ENCODE data around the gene MSI2. TPM values are rescaled to one million over a fixed set of nuclear protein-coding genes. Genes with fewer than 3 reads are reported as not detected.

MSI2 gene
- polyA plus RNA-seq, 1 of the 3 experiments (the other 2 are of a cell fraction): 24.1 TPM

GRCh38 chr17:57373756-57374155 is 117.4 kb downstream of the MSI2 start (continued):
- no peak for TF ChIP-seq REST (IDR thresholded peaks at IDR 0.05; ENCODE audit: low read depth, low read length)

- DNase-seq: no peak
- Histone ChIP-seq H4K20me1 (ENCODE audit: insufficient read depth) (no peaks in the 10 kb centered on the region), H3K9me3 (peaks cover 4% of the 10 kb centered on the region; the same call in 1 of the 2 replicates), H3K27me3 (ENCODE audit: insufficient read depth) (no peaks in the 10 kb centered on the region), H3F3A (replicated peaks; ENCODE audit: insufficient read depth) (peaks cover 3% of the 10 kb centered on the region), H3K36me3 (replicated peaks in 1 of 2; ENCODE audit: control insufficient read depth in 1 of 2, insufficient read depth in 2 of 2, low read length in 1 of 2) (peaks cover 0 to 12% of the 10 kb centered on the region in 2 experiments), H3K4me1 (ENCODE audit: control insufficient read depth in 1 of 2, insufficient read depth in 2 of 2, low read depth in 1 of 2, low read length in 1 of 2) (peaks cover 0 to 36% of the 10 kb centered on the region in 2 experiments), H3K4me2 (no peak overlapping the region), H3K9me2 (no peaks in the 10 kb centered on the region), H3K4me3 (ENCODE audit: low read depth in 2 of 2, low read length in 1 of 2) (no peak overlapping the region), H3K9ac (no peak overlapping the region), H3K79me2 (ENCODE audit: insufficient read depth) (no peaks in the 10 kb centered on the region), H3K27ac (ENCODE audit: low read depth in 2 of 2, low read length in 1 of 2) (peak overlapping the region in 1 of 2 experiments; percentile 29; a peak in 1 of 4 replicates), H2AFZ (ENCODE audit: low read depth) (no peak overlapping the region)
- CTCF ChIA-PET: interaction anchor here (0.5 to 1.3 kb wide), 3 partner anchors 10 to 475 kb away, joined by 3 to 4 read pairs (median 3); partner anchors contain the start of gene MRPS23
- TF ChIP-seq FOXJ3 (CRISPR knock-in tag; IDR thresholded peaks at IDR 0.05) (no peak), GATA2 (CRISPR knock-in tag; IDR thresholded peaks at IDR 0.05) (no peak)
- POLR2A ChIA-PET: no interaction called here
- WGBS (ENCODE audit: low lambda C conversion rate): 93% methylated on average over 11 of the region's 11 CpGs
Observed at GRCh38 chr17:57375040-57375769, 118.9 kb downstream of the MSI2 start.

GRCh38 chr17:57375770-57376225 is 119.5 kb downstream of the MSI2 start:
- H3K27ac ChIP-seq (ENCODE audit: low read depth in 2 of 2, low read length in 1 of 2): peak overlapping the region in 1 of 2 experiments; percentile 29; a peak in 1 of 4 replicates
- POLR2A ChIA-PET: no interaction called here
- H4K20me1 ChIP-seq (ENCODE audit: insufficient read depth): no peaks in the 10 kb centered on the region
- no peaks in the 10 kb centered on the region for H3K27me3 ChIP-seq (ENCODE audit: insufficient read depth)
- H3K79me2 ChIP-seq (ENCODE audit: insufficient read depth): no peaks in the 10 kb centered on the region
- peaks cover 4% of the 10 kb centered on the region; the same call in 1 of the 2 replicates for H3K9me3 ChIP-seq
- peaks cover 0 to 36% of the 10 kb centered on the region in 2 experiments; a peak in 3 of 4 replicates for H3K4me1 ChIP-seq (ENCODE audit: control insufficient read depth in 1 of 2, insufficient read depth in 2 of 2, low read depth in 1 of 2, low read length in 1 of 2)
- CTCF ChIA-PET: interaction anchor here (0.7 to 1.3 kb wide), 2 partner anchors 10 to 133 kb away, joined by 3 to 4 read pairs; no protein-coding TSS in a partner anchor
- H3K9ac ChIP-seq: no peak overlapping the region
- no peak for DNase-seq
- H3K9me2 ChIP-seq: no peaks in the 10 kb centered on the region
- H3K4me2 ChIP-seq: no peak overlapping the region
- H3F3A ChIP-seq (replicated peaks; ENCODE audit: insufficient read depth): peaks cover 2% of the 10 kb centered on the region
- H3K4me3 ChIP-seq (ENCODE audit: low read depth in 2 of 2, low read length in 1 of 2): no peak overlapping the region
- 95% methylated on average over 12 of the region's 12 CpGs for WGBS (ENCODE audit: low lambda C conversion rate)
- H2AFZ ChIP-seq (ENCODE audit: low read depth): no peak overlapping the region
- peaks cover 0 to 12% of the 10 kb centered on the region in 2 experiments for H3K36me3 ChIP-seq (replicated peaks in 1 of 2; ENCODE audit: control insufficient read depth in 1 of 2, insufficient read depth in 2 of 2, low read length in 1 of 2)
- no peak for TF ChIP-seq TCF12 (IDR thresholded peaks at IDR 0.05)
- no peak for TF ChIP-seq FOXM1 (IDR thresholded peaks at IDR 0.05; ENCODE audit: low read depth)
- TF ChIP-seq, protein P1, sequence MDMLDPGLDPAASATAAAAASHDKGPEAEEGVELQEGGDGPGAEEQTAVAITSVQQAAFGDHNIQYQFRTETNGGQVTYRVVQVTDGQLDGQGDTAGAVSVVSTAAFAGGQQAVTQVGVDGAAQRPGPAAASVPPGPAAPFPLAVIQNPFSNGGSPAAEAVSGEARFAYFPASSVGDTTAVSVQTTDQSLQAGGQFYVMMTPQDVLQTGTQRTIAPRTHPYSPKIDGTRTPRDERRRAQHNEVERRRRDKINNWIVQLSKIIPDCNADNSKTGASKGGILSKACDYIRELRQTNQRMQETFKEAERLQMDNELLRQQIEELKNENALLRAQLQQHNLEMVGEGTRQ (IDR thresholded peaks at IDR 0.05; ENCODE audit: borderline replicate concordance, low read depth, low read length): no peak
- TF ChIP-seq, protein P2, sequence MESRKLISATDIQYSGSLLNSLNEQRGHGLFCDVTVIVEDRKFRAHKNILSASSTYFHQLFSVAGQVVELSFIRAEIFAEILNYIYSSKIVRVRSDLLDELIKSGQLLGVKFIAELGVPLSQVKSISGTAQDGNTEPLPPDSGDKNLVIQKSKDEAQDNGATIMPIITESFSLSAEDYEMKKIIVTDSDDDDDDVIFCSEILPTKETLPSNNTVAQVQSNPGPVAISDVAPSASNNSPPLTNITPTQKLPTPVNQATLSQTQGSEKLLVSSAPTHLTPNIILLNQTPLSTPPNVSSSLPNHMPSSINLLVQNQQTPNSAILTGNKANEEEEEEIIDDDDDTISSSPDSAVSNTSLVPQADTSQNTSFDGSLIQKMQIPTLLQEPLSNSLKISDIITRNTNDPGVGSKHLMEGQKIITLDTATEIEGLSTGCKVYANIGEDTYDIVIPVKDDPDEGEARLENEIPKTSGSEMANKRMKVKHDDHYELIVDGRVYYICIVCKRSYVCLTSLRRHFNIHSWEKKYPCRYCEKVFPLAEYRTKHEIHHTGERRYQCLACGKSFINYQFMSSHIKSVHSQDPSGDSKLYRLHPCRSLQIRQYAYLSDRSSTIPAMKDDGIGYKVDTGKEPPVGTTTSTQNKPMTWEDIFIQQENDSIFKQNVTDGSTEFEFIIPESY (IDR thresholded peaks at IDR 0.05; ENCODE audit: borderline replicate concordance, low read depth): no peak
- TF ChIP-seq TEAD4 (IDR thresholded peaks at IDR 0.05; ENCODE audit: borderline replicate concordance, insufficient read depth): no peak
- no peak for TF ChIP-seq REST (IDR thresholded peaks at IDR 0.05; ENCODE audit: low read depth, low read length)
- TF ChIP-seq USF1 (IDR thresholded peaks at IDR 0.05; ENCODE audit: borderline replicate concordance, low read depth): no peak
- no peak for TF ChIP-seq FOXJ3 (CRISPR knock-in tag; IDR thresholded peaks at IDR 0.05)
- no peak for TF ChIP-seq YY1 (IDR thresholded peaks at IDR 0.05; ENCODE audit: low read depth)
- TF ChIP-seq CHD2 (IDR thresholded peaks at IDR 0.05; ENCODE audit: low read length, partially characterized antibody): no peak
